Prostate gland (tissue), 2 donors: ENCODE measurements around the gene IL15RA. TPM values are rescaled to one million over a fixed set of nuclear protein-coding genes. Genes with fewer than 3 reads are reported as not detected.
A peak's percentile ranks its signal among the peaks of the same experiment; 100 is the strongest.
"Not testable (repeated sequence)": the region's sequence is repeated elsewhere in the genome, so short reads cannot be mapped to it uniquely, and the experiment has no call there.

Source experiments
- DNase-seq: peaks from one replicate; pipeline ENCODE4 v3.0.0-alpha.2; 2019; ENCODE audit warnings: low spot score
- H3K27ac ChIP-seq, 2 donors: fragments of 200-600 bp; sonication (generic); 2 replicates each; pipeline ENCODE4 v1.5.1; 2017 to 2019
- H3K27me3 ChIP-seq: fragments of 200-600 bp; sonication (generic); replicated peaks from 2 replicates; pipeline ENCODE4 v1.5.1; 2019; ENCODE audit not compliant: insufficient read depth
- H3K36me3 ChIP-seq, 2 donors: fragments of 200-600 bp; sonication (generic); 1 replicate in 1 of 2; 2 replicates in 1 of 2; pipeline versions ENCODE4 v1.5.1 to v1.8.1; 2017 to 2019
- H3K4me1 ChIP-seq: fragments of 200-600 bp; sonication (generic); replicated peaks from 2 replicates; pipeline ENCODE4 v1.5.1; 2019
- H3K4me3 ChIP-seq, 2 donors: fragments of 200-600 bp; sonication (generic); 2 replicates each; pipeline ENCODE4 v1.5.1; 2017 to 2019
- H3K9me3 ChIP-seq: fragments of 200-600 bp; sonication (generic); 2 replicates; pipeline ENCODE4 v1.5.1; 2017
- POLR2A ChIP-seq: fragments of 450-650 bp; IDR thresholded peaks from one replicate; pipeline ENCODE4 v1.6.1; 2016; ENCODE audit warnings: antibody characterized with exemption, mild to moderate bottlenecking
- POLR2AphosphoS5 ChIP-seq: sonication (generic); formaldehyde crosslinking; IDR thresholded peaks from one replicate; pipeline ENCODE4 v1.6.1; 2017; ENCODE audit warnings: antibody characterized with exemption
- WGBS: methylation state at CpG from one replicate; pipeline ENCODE4 v1.1.5; 2018; 5-methylcytosine and 5-hydroxymethylcytosine counted together
- intact Hi-C: fragments of 100-400 bp; cut with DNase I; formaldehyde crosslinking; loops from one replicate; pipeline ENCODE4 v1.14.2; 2022
- total RNA-seq, 2 donors: library from RNA; depleted of rRNA; stranded (reverse); fragments of >200 nt; gene quantifications; one replicate each; pipeline ENCODE4 v1.1.0, GENCODE V29; 2016
- TF ChIP-seq, protein P1 (sequence below), 4 experiments: fragments of 200-600 bp in 2 of 4; fragments of 450-650 bp in 2 of 4; sonication (generic) in 2 of 4; IDR thresholded peaks; 1 replicate in 3 of 4; 2 replicates in 1 of 4; pipeline ENCODE4 v1.5.1; 2016 to 2019; ENCODE audit warnings: antibody characterized with exemption in 4 of 4, mild to moderate bottlenecking in 2 of 4, moderate library complexity in 2 of 4

IL15RA gene
- total RNA-seq, 2 donors from 2014 or later, result 11.7 to 18.5 TPM

- H3K27me3 ChIP-seq, result no peaks in the 10 kb centered on the region
- H3K36me3 ChIP-seq, result peaks cover 5 to 6% of the 10 kb centered on the region in 2 donors
- H3K27ac ChIP-seq, result no peak overlapping the region
- H3K4me1 ChIP-seq, result no peaks in the 10 kb centered on the region
- H3K4me3 ChIP-seq, result no peak overlapping the region
- intact Hi-C loops, result no loop called here
- no peaks in the 10 kb centered on the region for H3K9me3 ChIP-seq
- WGBS, result 98% methylated on average over 14 of the region's 14 CpGs
- DNase-seq, result no peak
- TF ChIP-seq POLR2AphosphoS5, result no peak
- TF ChIP-seq, protein P1, sequence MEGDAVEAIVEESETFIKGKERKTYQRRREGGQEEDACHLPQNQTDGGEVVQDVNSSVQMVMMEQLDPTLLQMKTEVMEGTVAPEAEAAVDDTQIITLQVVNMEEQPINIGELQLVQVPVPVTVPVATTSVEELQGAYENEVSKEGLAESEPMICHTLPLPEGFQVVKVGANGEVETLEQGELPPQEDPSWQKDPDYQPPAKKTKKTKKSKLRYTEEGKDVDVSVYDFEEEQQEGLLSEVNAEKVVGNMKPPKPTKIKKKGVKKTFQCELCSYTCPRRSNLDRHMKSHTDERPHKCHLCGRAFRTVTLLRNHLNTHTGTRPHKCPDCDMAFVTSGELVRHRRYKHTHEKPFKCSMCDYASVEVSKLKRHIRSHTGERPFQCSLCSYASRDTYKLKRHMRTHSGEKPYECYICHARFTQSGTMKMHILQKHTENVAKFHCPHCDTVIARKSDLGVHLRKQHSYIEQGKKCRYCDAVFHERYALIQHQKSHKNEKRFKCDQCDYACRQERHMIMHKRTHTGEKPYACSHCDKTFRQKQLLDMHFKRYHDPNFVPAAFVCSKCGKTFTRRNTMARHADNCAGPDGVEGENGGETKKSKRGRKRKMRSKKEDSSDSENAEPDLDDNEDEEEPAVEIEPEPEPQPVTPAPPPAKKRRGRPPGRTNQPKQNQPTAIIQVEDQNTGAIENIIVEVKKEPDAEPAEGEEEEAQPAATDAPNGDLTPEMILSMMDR (IDR thresholded peaks at IDR 0.05), result no peak
- TF ChIP-seq POLR2A, result no peak
Measured at GRCh38 chr10:5915451-5915850, 61.9 kb downstream of the IL15RA start.

DNA sequence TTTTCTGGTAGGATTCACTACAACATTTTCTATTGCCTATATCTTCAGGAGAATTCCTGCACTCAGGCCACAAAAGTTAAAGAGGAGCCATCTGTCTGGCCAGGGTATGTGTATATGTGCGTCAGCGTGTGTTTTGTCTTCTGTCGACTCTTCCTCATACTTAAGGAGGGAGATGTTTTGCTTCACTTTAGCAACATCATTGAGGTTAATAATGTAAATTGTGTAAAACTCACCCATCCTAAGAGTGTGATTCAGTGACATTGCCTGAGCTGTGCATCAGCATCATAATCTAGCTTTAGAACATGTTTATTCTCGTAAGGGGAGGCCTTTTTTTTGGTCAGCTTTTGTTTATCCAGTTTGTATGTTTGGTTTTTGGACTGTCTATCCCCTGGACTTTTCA, 63.6 kb downstream of the IL15RA start:
- Histone ChIP-seq H3K27me3 (no peaks in the 10 kb centered on the region), H3K36me3 (peaks cover 5 to 6% of the 10 kb centered on the region in 2 donors), H3K27ac (no peak overlapping the region), H3K4me1 (no peaks in the 10 kb centered on the region), H3K9me3 (no peaks in the 10 kb centered on the region), H3K4me3 (no peak overlapping the region)
- no peak for DNase-seq
- 95% methylated on average over 4 of the region's 4 CpGs for WGBS
- intact Hi-C loops, result no loop called here
- TF ChIP-seq POLR2AphosphoS5 (no peak), POLR2A (no peak)
- TF ChIP-seq, protein P1 (IDR thresholded peaks at IDR 0.05), result no peak

DNA sequence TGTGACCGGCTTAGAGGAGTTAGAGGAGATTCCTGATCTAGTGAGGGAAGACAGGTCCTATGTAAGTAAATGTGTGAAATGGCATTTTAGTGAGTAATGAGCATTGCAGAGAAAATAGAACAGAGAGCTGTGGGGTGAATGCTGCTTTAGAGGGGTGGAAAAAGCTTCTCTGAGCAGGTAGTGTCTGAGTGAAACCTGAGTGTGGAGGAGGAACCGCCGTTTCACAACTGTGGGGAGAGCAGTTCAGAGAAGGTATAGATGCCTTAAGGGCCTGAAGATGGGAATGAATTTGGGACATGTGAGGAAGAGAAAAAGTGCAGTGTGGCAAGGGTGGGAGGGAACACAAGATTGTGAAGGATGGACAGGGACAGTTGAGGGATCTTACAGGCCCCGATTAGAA, 65.7 kb downstream of the IL15RA start:
- Histone ChIP-seq H3K9me3 (no peaks in the 10 kb centered on the region), H3K27me3 (no peaks in the 10 kb centered on the region), H3K27ac (no peak overlapping the region), H3K4me1 (no peaks in the 10 kb centered on the region), H3K36me3 (peaks cover 0 to 5% of the 10 kb centered on the region in 2 donors), H3K4me3 (no peak overlapping the region)
- 98% methylated on average over 4 of the region's 4 CpGs for WGBS
- DNase-seq, result no peak
- intact Hi-C loops, result no loop called here
- TF ChIP-seq POLR2A, result no peak
- TF ChIP-seq POLR2AphosphoS5, result no peak
- TF ChIP-seq, protein P1 (IDR thresholded peaks at IDR 0.05), result no peak

DNA sequence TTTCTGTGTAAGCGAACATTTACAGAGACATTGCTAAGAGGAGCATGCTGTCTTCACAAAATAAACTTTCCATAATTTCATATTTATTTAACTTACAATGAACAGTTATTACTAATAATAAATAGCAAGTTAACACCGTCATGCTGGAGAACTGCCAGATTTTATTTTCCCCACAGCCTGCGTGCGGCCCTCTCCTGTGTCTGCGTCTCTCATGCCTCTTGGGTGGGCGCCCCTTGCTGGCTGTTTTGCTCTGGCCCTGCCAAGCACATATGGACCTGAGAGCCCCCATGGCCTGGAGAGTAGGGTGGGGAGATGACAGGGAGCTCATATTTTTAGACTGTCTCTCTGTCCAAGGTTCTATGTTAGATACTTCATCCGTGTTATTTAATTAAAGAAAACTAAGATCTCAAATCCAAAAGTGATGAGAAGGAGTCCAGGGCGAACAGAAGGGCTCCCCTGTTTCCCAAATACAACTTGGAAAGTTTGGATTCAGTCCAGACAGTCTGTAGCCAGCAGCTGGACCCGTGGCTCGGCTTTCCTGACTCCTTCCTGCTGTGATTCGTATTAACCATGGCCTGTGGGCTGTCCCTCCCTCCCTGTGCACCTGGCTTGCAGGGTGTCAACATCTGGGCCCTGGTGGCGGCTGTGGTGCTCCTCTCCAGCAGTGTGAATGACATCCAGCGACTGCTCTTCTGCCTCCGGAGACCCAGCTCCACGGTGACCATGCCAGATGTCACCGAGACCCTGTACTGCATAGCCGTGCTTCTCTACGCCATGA, 66.8 kb downstream of the IL15RA start:
- DNase-seq, result no peak
- TF ChIP-seq POLR2AphosphoS5, result peak; percentile 32
- TF ChIP-seq, protein P1 (IDR thresholded peaks at IDR 0.05), result no peak
- no peaks in the 10 kb centered on the region for H3K9me3 ChIP-seq
- H3K4me1 ChIP-seq, result no peaks in the 10 kb centered on the region
- peak overlapping the region; percentile 32 to 37 for H3K27ac ChIP-seq
- no peak overlapping the region for H3K4me3 ChIP-seq
- H3K27me3 ChIP-seq, result no peaks in the 10 kb centered on the region
- peaks cover 0 to 5% of the 10 kb centered on the region in 2 donors for H3K36me3 ChIP-seq
- WGBS, result 70% methylated on average over 18 of the region's 18 CpGs
- intact Hi-C loops, result no loop called here

DNA sequence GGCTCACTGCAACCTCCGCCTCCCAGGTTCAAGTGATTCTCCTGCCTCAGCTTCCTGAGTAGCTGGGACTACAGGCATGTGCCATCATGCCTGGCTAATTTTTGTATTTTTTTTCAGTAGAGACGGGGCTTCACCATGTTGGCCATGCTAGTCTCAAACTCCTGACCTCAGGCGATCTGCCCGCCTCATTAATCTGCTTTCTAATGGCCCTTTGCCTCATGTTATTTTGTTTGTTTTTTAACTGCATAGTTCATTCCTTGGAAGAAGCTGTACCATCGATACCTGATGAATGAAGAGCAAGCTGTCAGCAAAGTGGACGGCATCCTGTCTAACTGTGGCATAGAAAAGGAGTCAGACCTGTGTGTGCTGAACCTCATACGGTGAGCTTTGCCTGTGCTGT, 68.7 kb downstream of the IL15RA start:
- H3K4me1 ChIP-seq, H3K27ac ChIP-seq, DNase-seq, H3K27me3 ChIP-seq, intact Hi-C loops, H3K4me3 ChIP-seq, H3K36me3 ChIP-seq, H3K9me3 ChIP-seq: not testable (repeated sequence)
- 78% methylated on average over 7 of the region's 7 CpGs for WGBS
